ENCODE data around the gene RBM45.

The RBM45 gene

GRCh38 chr2:178114462-178114861 is 2.2 kb downstream of the RBM45 start:
- Histone ChIP-seq H3K9ac (no peak overlapping the region), H3K79me2 (no peaks in the 10 kb centered on the region), H3K9me3 (ENCODE audit: control insufficient read depth, low read length) (no peaks in the 10 kb centered on the region), H3K4me2 (ENCODE audit: low read length) (no peak overlapping the region), H3K27ac (no peak overlapping the region), H3K27me3 (ENCODE audit: control insufficient read depth, insufficient read depth, low read length) (no peaks in the 10 kb centered on the region), H3K4me1 (peaks cover 6% of the 10 kb centered on the region), H3K36me3 (ENCODE audit: control insufficient read depth, insufficient read depth, low read length) (no peaks in the 10 kb centered on the region), H3K4me3 (ENCODE audit: low read depth, low read length) (no peak overlapping the region), H2AFZ (no peak overlapping the region)
- TF ChIP-seq CTCF (IDR thresholded peaks at IDR 0.05) = no peak

DNA sequence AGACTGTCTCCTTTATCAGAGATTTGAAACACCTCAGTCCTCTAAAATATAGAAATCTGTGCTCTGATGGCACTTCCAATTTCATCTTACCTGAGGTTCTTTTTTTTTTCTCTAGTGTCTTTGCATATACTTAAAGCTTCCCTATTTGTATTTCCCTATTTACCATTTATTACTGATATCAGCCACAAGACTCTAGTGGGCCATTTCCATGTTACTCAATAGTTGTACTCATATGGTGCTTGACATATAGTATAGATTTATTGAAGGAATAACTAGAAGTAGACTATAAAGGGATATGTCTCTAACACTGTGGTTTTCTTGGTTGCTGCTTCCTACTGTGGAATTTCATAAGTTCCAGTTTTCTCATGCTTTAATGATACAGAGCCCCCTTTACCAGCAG is 3.0 kb downstream of the RBM45 start:
- H2AFZ ChIP-seq = no peak overlapping the region
- H3K79me2 ChIP-seq = no peaks in the 10 kb centered on the region
- no peak overlapping the region for H3K9ac ChIP-seq
- no peak overlapping the region for H3K4me3 ChIP-seq (ENCODE audit: low read depth, low read length)
- H3K9me3 ChIP-seq (ENCODE audit: control insufficient read depth, low read length) = no peaks in the 10 kb centered on the region
- H3K4me1 ChIP-seq = peaks cover 6% of the 10 kb centered on the region
- no peak for TF ChIP-seq CTCF (IDR thresholded peaks at IDR 0.05)
- no peaks in the 10 kb centered on the region for H3K27me3 ChIP-seq (ENCODE audit: control insufficient read depth, insufficient read depth, low read length)
- no peak overlapping the region for H3K27ac ChIP-seq
- no peaks in the 10 kb centered on the region for H3K36me3 ChIP-seq (ENCODE audit: control insufficient read depth, insufficient read depth, low read length)
- no peak overlapping the region for H3K4me2 ChIP-seq (ENCODE audit: low read length)

GRCh38 chr2:178117725-178118124 is 5.5 kb downstream of the RBM45 start:
- Histone ChIP-seq H3K4me3 (ENCODE audit: low read depth, low read length) (no peak overlapping the region), H3K36me3 (ENCODE audit: control insufficient read depth, insufficient read depth, low read length) (no peaks in the 10 kb centered on the region), H3K9ac (no peak overlapping the region), H3K9me3 (ENCODE audit: control insufficient read depth, low read length) (no peaks in the 10 kb centered on the region), H2AFZ (no peak overlapping the region), H3K27me3 (ENCODE audit: control insufficient read depth, insufficient read depth, low read length) (no peaks in the 10 kb centered on the region), H3K27ac (no peak overlapping the region), H3K4me1 (no peaks in the 10 kb centered on the region), H3K79me2 (no peaks in the 10 kb centered on the region), H3K4me2 (ENCODE audit: low read length) (no peak overlapping the region)
- TF ChIP-seq CTCF (IDR thresholded peaks at IDR 0.05) = no peak

GRCh38 chr2:178119179-178119922 is 7.1 kb downstream of the RBM45 start:
- TF ChIP-seq CTCF (IDR thresholded peaks at IDR 0.05) = no peak
- no peak overlapping the region for H3K4me2 ChIP-seq (ENCODE audit: low read length)
- H3K9me3 ChIP-seq (ENCODE audit: control insufficient read depth, low read length) = no peaks in the 10 kb centered on the region
- H3K27ac ChIP-seq = no peak overlapping the region
- H3K27me3 ChIP-seq (ENCODE audit: control insufficient read depth, insufficient read depth, low read length) = no peaks in the 10 kb centered on the region
- no peaks in the 10 kb centered on the region for H3K36me3 ChIP-seq (ENCODE audit: control insufficient read depth, insufficient read depth, low read length)
- no peak overlapping the region for H3K4me3 ChIP-seq (ENCODE audit: low read depth, low read length)
- no peak overlapping the region for H2AFZ ChIP-seq
- H3K9ac ChIP-seq = no peak overlapping the region
- no peaks in the 10 kb centered on the region for H3K79me2 ChIP-seq
- no peaks in the 10 kb centered on the region for H3K4me1 ChIP-seq

DNA sequence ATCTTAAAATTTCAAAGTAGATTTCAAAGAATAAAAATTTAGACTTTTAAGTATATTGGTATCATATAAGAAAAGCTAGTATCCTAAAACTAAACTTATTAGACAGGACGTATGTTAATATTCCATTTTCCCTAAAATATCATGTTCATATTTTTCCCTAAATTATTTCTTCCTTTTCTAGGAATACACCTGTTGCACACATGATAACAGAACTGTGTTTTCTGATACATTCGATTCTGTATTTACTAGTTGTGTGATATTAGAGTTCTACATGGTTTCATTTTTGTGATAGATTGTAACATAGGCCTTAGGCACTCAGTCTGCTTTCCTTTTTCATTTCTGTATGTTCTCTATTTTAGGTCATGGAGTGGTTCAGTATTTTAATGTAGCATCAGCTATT is 10.9 kb downstream of the RBM45 start:
- no peaks in the 10 kb centered on the region for H3K9me3 ChIP-seq (ENCODE audit: control insufficient read depth, low read length)
- H3K79me2 ChIP-seq = no peaks in the 10 kb centered on the region
- H3K36me3 ChIP-seq (ENCODE audit: control insufficient read depth, insufficient read depth, low read length) = no peaks in the 10 kb centered on the region

More for the DNA sequence above, 10.9 kb downstream of the RBM45 start:
- no peak overlapping the region for H3K4me3 ChIP-seq (ENCODE audit: low read depth, low read length)
- no peaks in the 10 kb centered on the region for H3K4me1 ChIP-seq
- no peak for TF ChIP-seq CTCF (IDR thresholded peaks at IDR 0.05)
- H3K9ac ChIP-seq = no peak overlapping the region
- no peak overlapping the region for H3K27ac ChIP-seq
- no peak overlapping the region for H3K4me2 ChIP-seq (ENCODE audit: low read length)
- no peak overlapping the region for H2AFZ ChIP-seq
- H3K27me3 ChIP-seq (ENCODE audit: control insufficient read depth, insufficient read depth, low read length) = no peaks in the 10 kb centered on the region

Data from parathyroid adenoma (tissue), 2 donors.